RWPE1 (cell line): ENCODE results near the gene CD6.

Experiments
- CTCF ChIA-PET: fragments of 350-600 bp; sonication (Branson Sonifier 250); formaldehyde crosslinking; extraction: SDS; loops from one replicate; lab custom pipeline; 2021; lab: Yijun Ruan, JAX
- POLR2A ChIA-PET: fragments of 400-600 bp; formaldehyde crosslinking; extraction: SDS; loops from one replicate; lab custom pipeline; 2020; ENCODE audit warnings: antibody characterized with exemption; ENCODE audit not compliant: low non-redundant PET; lab: Yijun Ruan, JAX
- DNase-seq: peaks from one replicate; pipeline ENCODE4 v3.0.0; 2012; ENCODE audit warnings: low spot score
- H3K27ac ChIP-seq: fragments of 450-650 bp; 2 replicates; pipeline ENCODE4 v1.5.1; 2017
- TF ChIP-seq, protein P1 (sequence below): fragments of 450-650 bp; conservative IDR thresholded peaks from 2 replicates; pipeline ENCODE4 v1.5.1; 2017; ENCODE audit warnings: low read depth, mild to moderate bottlenecking

The CD6 gene

DNA sequence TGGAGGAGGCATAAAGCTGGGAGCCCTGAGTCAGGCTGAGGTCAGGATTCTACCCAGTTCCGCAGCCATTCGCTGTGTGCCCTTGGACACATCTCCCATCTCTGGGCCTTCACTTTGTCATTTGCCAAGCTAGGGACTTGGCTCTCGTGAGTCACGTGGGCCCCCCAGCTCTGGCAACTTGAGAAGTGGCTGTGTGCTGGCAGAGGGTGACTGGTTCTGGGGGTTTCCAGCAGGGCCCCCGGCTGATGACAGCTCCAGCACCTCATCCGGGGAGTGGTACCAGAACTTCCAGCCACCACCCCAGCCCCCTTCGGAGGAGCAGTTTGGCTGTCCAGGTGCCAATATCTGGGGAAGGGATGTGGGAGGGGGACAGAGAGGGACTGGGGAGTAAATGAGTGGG lies 46.6 kb downstream of the CD6 start:
- POLR2A ChIA-PET = no interaction called here
- CTCF ChIA-PET = no interaction called here

DNA sequence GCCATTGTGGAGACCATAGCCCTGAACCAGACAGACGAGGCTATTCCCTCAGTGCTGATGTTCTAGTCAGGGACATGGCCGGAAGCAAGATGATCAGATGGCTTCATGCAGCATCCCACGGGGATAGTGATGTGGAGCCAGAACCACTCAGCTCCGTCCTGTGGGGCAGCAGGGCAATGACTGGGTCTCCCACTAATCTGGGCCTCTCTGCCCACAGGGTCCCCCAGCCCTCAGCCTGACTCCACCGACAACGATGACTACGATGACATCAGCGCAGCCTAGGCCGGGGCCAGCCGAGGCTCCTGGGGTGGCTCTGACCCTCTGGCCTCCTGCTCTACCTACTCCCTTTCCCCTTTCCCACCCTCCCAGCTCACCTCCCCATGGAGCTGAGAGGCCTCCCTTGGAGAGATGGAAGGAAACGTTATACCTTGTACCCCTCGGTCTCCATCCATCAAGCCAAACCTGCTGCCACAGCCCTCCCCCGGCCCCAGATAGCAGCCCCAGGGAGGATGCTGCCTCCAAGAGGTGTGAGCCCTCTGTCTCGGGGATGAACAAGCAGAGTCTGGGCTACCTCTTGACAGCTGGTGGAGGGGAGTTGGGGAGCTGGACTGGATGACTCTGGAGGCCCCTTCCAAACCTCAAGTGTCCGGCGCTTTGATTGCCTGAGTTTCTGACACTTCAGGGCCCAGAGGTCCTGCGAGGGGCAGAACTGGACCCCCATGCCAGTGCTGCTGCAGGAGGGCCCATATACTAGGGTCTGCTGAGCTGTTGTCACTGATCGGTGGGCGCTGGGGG lies 47.8 kb downstream of the CD6 start:
- POLR2A ChIA-PET = no interaction called here
- no peak for DNase-seq
- TF ChIP-seq, protein P1, sequence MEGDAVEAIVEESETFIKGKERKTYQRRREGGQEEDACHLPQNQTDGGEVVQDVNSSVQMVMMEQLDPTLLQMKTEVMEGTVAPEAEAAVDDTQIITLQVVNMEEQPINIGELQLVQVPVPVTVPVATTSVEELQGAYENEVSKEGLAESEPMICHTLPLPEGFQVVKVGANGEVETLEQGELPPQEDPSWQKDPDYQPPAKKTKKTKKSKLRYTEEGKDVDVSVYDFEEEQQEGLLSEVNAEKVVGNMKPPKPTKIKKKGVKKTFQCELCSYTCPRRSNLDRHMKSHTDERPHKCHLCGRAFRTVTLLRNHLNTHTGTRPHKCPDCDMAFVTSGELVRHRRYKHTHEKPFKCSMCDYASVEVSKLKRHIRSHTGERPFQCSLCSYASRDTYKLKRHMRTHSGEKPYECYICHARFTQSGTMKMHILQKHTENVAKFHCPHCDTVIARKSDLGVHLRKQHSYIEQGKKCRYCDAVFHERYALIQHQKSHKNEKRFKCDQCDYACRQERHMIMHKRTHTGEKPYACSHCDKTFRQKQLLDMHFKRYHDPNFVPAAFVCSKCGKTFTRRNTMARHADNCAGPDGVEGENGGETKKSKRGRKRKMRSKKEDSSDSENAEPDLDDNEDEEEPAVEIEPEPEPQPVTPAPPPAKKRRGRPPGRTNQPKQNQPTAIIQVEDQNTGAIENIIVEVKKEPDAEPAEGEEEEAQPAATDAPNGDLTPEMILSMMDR = no peak
- CTCF ChIA-PET = no interaction called here
- no peak overlapping the region for H3K27ac ChIP-seq

More for the DNA sequence above, 46.6 kb downstream of the CD6 start:
- TF ChIP-seq, protein P1 = no peak
- no peak overlapping the region for H3K27ac ChIP-seq
- no peak for DNase-seq

DNA sequence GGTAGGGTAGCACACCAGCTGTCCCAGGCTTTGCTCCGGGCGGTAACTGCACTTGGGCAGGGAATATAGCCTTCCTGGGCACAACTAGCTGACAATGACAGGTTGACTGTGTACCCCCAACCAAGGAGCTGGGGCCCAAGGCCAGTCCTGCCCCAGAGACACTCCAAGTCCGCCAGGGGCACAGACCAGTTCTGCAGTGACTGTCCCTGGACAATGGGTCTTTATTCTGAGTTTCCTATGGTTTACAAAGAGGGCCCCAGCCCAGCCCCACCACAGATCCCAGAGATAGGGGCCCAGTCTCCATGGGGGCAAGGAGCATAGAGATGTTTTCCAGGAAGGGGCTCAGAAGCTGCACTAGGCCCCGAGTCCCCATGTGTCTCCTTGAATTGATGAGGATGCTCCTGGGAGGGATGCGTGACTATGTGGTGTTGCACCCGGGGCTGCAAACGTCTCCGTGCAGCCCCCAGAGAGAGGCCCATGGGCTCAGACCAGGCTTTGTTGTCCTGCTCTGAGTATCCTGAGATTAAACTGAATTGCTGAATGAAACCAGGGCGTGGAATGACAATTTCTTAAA lies 48.4 kb downstream of the CD6 start:
- CTCF ChIA-PET = no interaction called here
- H3K27ac ChIP-seq = no peak overlapping the region
- TF ChIP-seq, protein P1 = no peak
- no peak for DNase-seq
- POLR2A ChIA-PET = no interaction called here

DNA sequence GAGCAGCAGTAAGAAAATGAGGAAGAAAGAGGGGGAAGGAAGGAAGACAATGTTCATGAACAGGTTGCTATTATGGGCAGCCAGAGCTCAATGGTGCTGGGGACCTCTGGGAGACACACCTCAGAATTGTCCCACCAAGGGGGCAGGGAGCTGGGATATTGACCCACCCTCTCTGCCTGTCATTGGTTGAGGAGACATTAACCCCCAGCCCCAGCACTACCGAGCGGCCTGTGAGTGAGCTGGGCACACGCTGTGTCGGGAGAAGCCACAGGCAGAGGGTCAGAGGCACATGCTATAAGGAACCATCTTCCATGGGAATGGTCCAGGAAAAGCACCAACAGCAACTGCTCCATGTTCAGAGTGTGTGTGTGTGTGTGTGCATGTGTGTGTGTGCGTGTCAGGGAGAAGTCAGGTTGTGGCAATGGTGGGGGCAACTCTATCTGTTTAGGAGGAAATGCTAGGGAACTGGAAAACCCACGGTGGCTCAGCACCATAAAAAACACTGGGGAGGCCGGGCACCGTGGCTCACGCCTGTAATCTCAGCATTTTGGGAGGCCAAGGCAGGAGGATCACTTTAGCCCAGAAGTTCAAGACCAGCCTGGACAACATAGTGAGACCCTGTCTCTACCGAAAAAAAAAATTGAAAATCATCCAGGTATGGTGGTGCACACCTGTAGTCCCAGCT lies 49.2 kb downstream of the CD6 start:
- DNase-seq = no peak
- TF ChIP-seq, protein P1 = no peak
- no peak overlapping the region for H3K27ac ChIP-seq
- CTCF ChIA-PET = no interaction called here
- POLR2A ChIA-PET = no interaction called here

DNA sequence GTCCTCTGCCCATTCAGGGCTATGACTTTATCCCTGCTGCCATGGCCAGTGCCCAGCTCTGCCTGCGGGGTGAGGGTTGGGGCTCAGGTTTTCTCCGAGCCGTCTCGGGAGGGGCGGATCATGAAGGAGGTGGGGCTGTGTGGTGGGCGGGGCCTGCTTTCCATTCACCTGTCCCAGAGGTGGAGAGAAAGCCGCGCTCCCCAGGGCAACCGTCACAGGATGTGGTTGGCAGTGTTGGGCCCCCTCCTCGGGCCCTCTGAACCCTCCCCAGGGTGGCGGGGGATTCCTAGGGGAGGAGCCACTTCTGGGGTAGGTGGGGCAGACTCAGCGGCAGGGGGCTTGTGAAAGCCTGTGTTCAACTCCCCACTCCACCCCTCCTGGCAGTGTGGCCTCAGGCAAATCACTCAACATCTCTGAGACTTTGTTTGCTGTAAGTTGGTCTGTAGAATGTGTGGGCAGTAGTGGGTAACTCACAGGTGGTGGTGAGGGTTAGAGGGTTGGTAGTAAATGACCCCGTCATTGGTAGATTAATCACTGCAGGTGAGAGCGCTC lies 50.3 kb downstream of the CD6 start:
- no peak overlapping the region for H3K27ac ChIP-seq
- TF ChIP-seq, protein P1 = no peak
- ChIA-PET CTCF (no interaction called here), POLR2A (no interaction called here)
- peak; percentile 59 for DNase-seq

DNA sequence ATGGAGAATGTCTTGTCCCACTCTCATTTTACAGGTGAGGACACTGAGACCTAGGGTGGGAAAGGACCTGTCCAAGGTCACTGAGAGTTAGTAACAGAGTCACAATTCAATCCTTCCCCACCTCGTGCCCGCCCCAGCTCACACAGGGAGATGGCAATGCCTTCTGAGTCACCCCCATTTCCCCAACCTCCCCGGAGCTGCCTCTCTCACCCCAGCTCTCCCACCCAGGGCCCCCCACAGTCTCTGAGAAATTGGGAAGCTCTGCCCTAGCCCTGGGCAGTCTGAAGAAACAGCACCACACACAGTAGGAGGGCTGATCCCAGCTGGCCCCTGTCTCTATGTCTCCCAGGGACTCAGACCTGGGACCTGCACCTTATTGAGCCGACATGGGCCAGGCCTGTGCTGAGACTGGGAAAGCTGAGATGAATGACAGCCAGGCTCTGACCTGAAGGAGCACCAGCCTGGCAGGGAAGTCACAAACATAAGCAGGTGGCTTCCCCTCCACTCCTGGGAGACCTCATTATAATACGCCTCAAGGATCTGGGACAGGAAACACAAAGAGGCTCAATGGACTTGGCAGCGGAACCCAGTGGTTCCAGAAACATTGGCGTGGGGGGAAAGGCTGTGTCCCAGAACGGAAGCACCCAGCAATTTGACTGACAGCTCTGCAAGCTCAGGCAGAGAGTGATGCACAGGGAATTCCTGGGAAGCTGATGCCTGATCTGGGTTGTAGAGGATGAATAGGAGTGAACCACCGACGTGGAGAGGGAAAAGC lies 51.0 kb downstream of the CD6 start:
- ChIA-PET POLR2A (no interaction called here), CTCF (no interaction called here)
- no peak overlapping the region for H3K27ac ChIP-seq
- TF ChIP-seq, protein P1 = no peak
- DNase-seq = no peak
